22Rv1 (cell line): Measurements from ENCODE around the gene ATXN7L3.

Experiments
- ZFX ChIP-seq: fragments of 450-650 bp; IDR thresholded peaks from 2 replicates; pipeline ENCODE4 v1.6.1; 2017; ENCODE audit warnings: antibody characterized with exemption, borderline replicate concordance
- TF ChIP-seq, protein P1 (sequence below): fragments of 450-650 bp; IDR thresholded peaks from 2 replicates; pipeline ENCODE4 v1.5.1; 2017; ENCODE audit warnings: mild to moderate bottlenecking

DNA sequence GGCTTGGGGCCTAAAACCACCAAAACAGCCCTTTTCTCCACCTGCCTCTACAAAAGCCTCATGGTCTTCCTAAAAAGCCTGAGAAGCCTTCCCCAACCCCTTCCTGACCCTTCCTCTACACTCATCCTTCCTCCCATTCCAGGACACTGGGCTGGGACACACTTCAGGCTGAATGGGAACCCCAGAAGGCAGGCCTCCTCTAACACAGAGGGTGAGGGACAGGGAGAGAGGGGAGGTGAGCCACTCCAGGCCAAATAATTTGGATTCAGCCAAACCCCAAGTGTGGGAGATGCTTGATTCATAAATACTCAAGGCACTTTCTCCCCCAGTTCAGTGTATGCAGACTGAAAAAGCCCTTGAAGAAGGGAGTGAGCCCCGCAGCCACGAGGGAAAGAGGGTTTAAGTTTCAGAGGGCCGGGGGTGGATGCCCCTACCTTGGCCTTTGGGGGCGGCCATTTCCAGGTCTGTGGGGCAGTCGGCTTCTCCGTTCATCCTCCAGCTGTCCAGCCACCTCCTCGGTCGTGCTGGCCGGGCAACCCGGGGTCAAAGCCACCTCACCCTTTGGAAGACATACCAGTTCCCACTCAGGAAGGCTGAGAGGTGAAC is 18.2 kb upstream of the ATXN7L3 start:
- TF ChIP-seq, protein P1, sequence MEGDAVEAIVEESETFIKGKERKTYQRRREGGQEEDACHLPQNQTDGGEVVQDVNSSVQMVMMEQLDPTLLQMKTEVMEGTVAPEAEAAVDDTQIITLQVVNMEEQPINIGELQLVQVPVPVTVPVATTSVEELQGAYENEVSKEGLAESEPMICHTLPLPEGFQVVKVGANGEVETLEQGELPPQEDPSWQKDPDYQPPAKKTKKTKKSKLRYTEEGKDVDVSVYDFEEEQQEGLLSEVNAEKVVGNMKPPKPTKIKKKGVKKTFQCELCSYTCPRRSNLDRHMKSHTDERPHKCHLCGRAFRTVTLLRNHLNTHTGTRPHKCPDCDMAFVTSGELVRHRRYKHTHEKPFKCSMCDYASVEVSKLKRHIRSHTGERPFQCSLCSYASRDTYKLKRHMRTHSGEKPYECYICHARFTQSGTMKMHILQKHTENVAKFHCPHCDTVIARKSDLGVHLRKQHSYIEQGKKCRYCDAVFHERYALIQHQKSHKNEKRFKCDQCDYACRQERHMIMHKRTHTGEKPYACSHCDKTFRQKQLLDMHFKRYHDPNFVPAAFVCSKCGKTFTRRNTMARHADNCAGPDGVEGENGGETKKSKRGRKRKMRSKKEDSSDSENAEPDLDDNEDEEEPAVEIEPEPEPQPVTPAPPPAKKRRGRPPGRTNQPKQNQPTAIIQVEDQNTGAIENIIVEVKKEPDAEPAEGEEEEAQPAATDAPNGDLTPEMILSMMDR = no peak
- TF ChIP-seq ZFX = no peak
